Calu3 (cell line): ENCODE results near the gene ANGPTL5. TPM values are rescaled to one million over a fixed set of nuclear protein-coding genes. Genes with fewer than 3 reads are reported as not detected.

Experiments
- BruUV-seq: library from RNA; stranded (reverse); fragments of 400-500 nt; replicated peaks from 2 replicates; lab custom pipeline; 2021; lab: Mats Ljungman, UMichigan
- CTCF ChIA-PET: fragments of 300-600 bp; sonication (Branson Sonifier 250); formaldehyde crosslinking; loops from one replicate; lab custom pipeline; 2022; ENCODE audit warnings: antibody characterized with exemption; lab: Charles Lee
- DNase-seq: peaks from one replicate; pipeline ENCODE4 v3.0.0; 2022
- H3K27ac Mint-ChIP-seq: one replicate; pipeline ENCODE4 v1.8.0; 2022; ENCODE audit warnings: mixed read lengths; ENCODE audit not compliant: unreplicated experiment
- H3K27me3 Mint-ChIP-seq: one replicate; pipeline ENCODE4 v1.8.0; 2022; ENCODE audit warnings: mixed read lengths; ENCODE audit not compliant: unreplicated experiment
- H3K36me3 Mint-ChIP-seq: one replicate; pipeline ENCODE4 v1.8.0; 2022; ENCODE audit warnings: mild to moderate bottlenecking, moderate library complexity, mixed read lengths; ENCODE audit not compliant: insufficient read depth, unreplicated experiment
- H3K4me1 Mint-ChIP-seq: one replicate; pipeline ENCODE4 v1.8.0; 2022; ENCODE audit warnings: mild to moderate bottlenecking, low read depth, mixed read lengths; ENCODE audit not compliant: unreplicated experiment
- H3K4me3 Mint-ChIP-seq: one replicate; pipeline ENCODE4 v1.8.0; 2022; ENCODE audit warnings: mild to moderate bottlenecking, low read depth, moderate library complexity, mixed read lengths; ENCODE audit not compliant: unreplicated experiment
- H3K9me3 Mint-ChIP-seq: one replicate; pipeline ENCODE4 v1.8.0; 2022; ENCODE audit warnings: low read depth, mixed read lengths; ENCODE audit not compliant: unreplicated experiment
- intact Hi-C: fragments of 100-400 bp; cut with micrococcal nuclease; formaldehyde crosslinking; loops from one replicate; pipeline ENCODE4 v1.10.0; 2022; ENCODE audit not compliant: unreplicated experiment
- total RNA-seq: library from RNA; stranded (reverse); gene quantifications from 2 replicates; pipeline ENCODE4 v1.2.3, GENCODE V29; 2022
- TF ChIP-seq, protein P1 (sequence below): fragments of 200-600 bp; IDR thresholded peaks from one replicate; pipeline ENCODE4 v1.8.0; 2022; ENCODE audit warnings: antibody characterized with exemption; ENCODE audit not compliant: unreplicated experiment

The ANGPTL5 gene
- total RNA-seq, 1 experiment from 2014 or later, result not detected

DNA sequence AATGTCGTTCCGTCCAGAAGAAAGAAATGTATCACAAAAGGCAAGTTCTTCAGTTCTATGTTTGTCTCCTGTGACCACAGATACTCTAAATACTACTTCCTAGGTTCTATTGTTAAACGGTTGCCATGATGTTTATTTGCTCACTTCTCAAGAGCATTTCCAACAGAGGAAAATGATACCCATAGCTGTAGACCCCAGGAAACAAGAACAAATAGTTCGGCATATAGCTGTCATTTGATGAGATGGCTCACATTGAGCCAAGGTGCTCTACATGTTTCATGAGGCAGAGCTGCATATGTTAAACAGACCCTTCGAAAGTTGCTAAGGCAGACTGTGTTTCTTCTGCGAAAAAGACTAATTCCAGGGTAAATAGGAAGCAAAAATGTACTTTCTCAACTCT lies 15.4 kb upstream of the ANGPTL5 start:
- H3K4me3 Mint-ChIP-seq, result no peak overlapping the region
- TF ChIP-seq, protein P1, sequence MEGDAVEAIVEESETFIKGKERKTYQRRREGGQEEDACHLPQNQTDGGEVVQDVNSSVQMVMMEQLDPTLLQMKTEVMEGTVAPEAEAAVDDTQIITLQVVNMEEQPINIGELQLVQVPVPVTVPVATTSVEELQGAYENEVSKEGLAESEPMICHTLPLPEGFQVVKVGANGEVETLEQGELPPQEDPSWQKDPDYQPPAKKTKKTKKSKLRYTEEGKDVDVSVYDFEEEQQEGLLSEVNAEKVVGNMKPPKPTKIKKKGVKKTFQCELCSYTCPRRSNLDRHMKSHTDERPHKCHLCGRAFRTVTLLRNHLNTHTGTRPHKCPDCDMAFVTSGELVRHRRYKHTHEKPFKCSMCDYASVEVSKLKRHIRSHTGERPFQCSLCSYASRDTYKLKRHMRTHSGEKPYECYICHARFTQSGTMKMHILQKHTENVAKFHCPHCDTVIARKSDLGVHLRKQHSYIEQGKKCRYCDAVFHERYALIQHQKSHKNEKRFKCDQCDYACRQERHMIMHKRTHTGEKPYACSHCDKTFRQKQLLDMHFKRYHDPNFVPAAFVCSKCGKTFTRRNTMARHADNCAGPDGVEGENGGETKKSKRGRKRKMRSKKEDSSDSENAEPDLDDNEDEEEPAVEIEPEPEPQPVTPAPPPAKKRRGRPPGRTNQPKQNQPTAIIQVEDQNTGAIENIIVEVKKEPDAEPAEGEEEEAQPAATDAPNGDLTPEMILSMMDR, result no peak
- no peaks in the 10 kb centered on the region for H3K4me1 Mint-ChIP-seq
- intact Hi-C loops, result no loop called here
- DNase-seq, result no peak
- no peaks in the 10 kb centered on the region for H3K36me3 Mint-ChIP-seq
- CTCF ChIA-PET, result no interaction called here
- no peaks in the 10 kb centered on the region for H3K27me3 Mint-ChIP-seq
- no peak overlapping the region for H3K27ac Mint-ChIP-seq
- no TSS peak for BruUV-seq
- H3K9me3 Mint-ChIP-seq, result no peaks in the 10 kb centered on the region

DNA sequence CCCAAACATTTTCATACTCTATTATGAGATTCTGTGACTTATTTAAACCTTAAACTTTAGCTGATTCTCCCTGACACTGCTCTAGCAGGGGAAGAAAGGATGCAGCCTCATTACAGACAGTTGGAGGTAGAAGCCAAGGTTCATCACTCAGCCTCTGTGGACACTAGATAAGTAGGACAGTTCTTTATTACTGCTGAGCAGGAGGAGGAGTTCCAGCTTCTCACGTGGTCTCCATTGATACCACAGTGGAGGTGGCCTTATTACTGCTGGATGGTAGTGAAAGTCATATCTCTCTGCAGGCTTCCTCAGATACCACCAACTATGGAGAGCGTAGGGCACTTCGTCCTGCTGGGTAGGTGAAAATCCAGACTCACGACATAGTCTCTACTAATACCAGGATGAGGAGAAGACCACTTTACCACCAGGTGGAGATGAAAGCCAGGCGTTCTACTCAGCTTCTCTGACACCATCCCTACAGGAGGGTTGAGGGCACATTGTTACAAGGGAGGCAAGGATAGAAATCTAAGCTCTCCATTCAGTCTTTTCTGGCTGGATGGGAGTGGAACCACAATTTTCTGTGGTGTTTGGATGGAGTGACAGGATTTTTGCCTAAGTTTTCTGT lies 13.1 kb upstream of the ANGPTL5 start:
- no peak overlapping the region for H3K4me3 Mint-ChIP-seq
- no TSS peak for BruUV-seq
- H3K27ac Mint-ChIP-seq, result no peak overlapping the region
- intact Hi-C loops, result no loop called here
- H3K4me1 Mint-ChIP-seq, result no peaks in the 10 kb centered on the region
- no peaks in the 10 kb centered on the region for H3K9me3 Mint-ChIP-seq
- TF ChIP-seq, protein P1, result no peak
- no peaks in the 10 kb centered on the region for H3K36me3 Mint-ChIP-seq
- no peak for DNase-seq
- H3K27me3 Mint-ChIP-seq, result no peaks in the 10 kb centered on the region
- CTCF ChIA-PET, result no interaction called here

DNA sequence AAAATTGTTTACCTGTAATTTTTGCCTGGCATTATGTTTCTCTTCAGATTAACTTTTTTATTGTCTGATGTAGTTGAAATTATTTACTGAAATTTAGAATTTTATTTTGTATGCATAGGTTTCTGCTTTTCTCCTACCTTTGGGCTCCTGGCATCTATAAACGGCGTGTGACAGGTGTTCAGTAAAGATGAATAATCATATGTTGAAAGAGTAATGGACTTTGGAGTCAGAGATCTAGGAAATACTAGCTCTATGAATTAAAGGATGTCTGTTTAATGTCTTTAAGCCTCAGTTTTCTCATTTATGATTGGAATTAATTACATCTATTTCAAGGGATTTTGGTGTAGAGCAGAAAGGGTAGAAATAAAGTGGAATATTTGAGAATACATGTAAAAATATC lies 7.2 kb upstream of the ANGPTL5 start:
- Mint-ChIP-seq H3K9me3 (no peaks in the 10 kb centered on the region), H3K4me3 (no peak overlapping the region), H3K4me1 (no peaks in the 10 kb centered on the region), H3K27me3 (no peaks in the 10 kb centered on the region), H3K36me3 (no peaks in the 10 kb centered on the region), H3K27ac (no peak overlapping the region)
- DNase-seq, result no peak
- BruUV-seq, result no TSS peak
- CTCF ChIA-PET, result no interaction called here
- TF ChIP-seq, protein P1, result no peak
- intact Hi-C loops, result no loop called here

DNA sequence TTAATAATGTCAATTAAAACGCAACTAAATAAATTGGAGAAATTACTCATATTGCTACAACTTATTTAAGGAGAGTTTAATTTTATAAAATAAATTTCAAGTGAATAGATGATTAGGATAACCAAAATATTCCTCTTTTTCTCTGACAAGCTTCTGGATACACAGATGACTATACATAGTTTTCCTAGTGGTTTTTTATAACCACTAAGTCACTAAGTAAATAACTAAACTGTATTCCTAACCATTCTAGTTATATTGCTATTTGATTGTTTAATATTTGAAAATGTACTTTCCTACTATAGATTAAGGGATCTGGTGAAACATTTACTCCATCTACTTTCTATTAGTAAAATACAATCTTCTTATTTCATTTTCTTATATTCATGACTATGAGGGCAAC lies 4.7 kb upstream of the ANGPTL5 start:
- no peak overlapping the region for H3K27ac Mint-ChIP-seq

More for the DNA sequence above, 4.7 kb upstream of the ANGPTL5 start:
- no peak for DNase-seq
- TF ChIP-seq, protein P1, result no peak
- CTCF ChIA-PET, result no interaction called here
- intact Hi-C loops, result no loop called here
- Mint-ChIP-seq H3K27me3 (no peaks in the 10 kb centered on the region), H3K9me3 (no peaks in the 10 kb centered on the region), H3K4me1 (peaks cover 7% of the 10 kb centered on the region), H3K4me3 (no peak overlapping the region), H3K36me3 (no peaks in the 10 kb centered on the region)
- no TSS peak for BruUV-seq
